ENCODE data around the gene SARDH. TPM values are rescaled to one million over a fixed set of nuclear protein-coding genes. Genes with fewer than 3 reads are reported as not detected.

Gene SARDH
- polyA plus RNA-seq, 3 donors = not detected

- WGBS (ENCODE audit: insufficient coverage) = 80% methylated on average over 12 of the region's 13 CpGs
- peaks cover 39 to 58% of the 10 kb centered on the region in 2 donors for H3K36me3 Mint-ChIP-seq
- H3K27ac ChIP-seq (ENCODE audit: low read depth in 1 of 2, low read length in 2 of 2) = no peak overlapping the region
Observed at GRCh38 chr9:133783331-133783731, 45.2 kb upstream of the SARDH start.

DNA sequence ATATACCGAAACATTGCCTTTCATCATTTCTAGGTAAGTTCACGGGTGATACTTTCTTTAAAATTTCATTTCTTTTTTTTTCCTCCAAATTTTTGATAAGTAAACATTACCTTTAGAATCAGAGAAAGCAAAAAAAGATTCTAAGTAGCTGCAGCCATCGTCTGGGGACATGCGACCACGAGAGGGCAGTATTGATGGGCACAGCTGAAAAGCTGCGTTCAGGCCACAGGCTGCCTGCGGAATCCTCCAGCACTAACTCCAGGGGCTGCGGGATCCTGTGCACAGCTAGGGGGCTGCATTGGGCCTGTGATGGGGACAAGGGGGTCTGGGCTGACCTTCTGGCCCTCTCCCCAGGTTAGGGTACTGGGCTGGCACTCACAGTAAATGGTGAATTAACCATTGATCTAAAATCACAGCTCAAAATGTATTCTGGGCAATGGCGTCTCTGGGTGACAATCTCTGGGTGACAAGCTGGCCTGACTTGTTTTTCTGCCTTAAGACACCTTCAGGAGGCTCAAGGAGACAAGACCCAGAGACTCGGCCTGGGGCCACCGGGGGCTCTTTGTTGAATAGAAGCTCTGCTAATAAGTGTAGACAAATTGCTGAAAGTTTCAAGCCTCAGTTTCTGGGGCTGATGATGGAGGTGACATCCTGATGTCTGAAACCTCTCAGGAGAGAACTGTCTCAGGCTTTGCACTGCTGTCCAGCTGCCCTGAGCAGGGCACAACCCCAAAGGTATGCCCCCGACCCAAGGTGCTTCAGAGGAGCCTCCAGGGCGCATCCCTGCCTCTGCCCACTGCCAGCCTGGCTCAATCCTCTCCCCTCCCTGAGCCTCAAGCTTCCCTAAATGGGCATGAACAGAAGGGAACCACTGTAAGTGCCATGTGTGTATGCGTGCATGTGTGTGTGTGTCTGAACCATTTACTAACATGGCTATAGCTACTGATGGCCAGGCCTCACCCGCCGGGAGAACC lies 44.3 kb upstream of the SARDH start:
- Histone ChIP-seq H3K79me2 (ENCODE audit: insufficient read depth, low read length) (no peaks in the 10 kb centered on the region), H2AFZ (ENCODE audit: insufficient read depth, low read depth, low read length, poor library complexity, severe bottlenecking) (no peak overlapping the region), H3K9me3 (replicated peaks in 1 of 2; ENCODE audit: control insufficient read depth in 1 of 2, insufficient read depth in 1 of 2, low read length in 2 of 2) (no peaks in the 10 kb centered on the region), H3K4me2 (replicated peaks; ENCODE audit: extremely low read depth, low read length, poor library complexity, severe bottlenecking) (no peak overlapping the region), H4K20me1 (ENCODE audit: insufficient read depth, low read length) (no peaks in the 10 kb centered on the region), H3K36me3 (replicated peaks in 1 of 2; ENCODE audit: control insufficient read depth in 1 of 2, insufficient read depth in 2 of 2, low read length in 2 of 2) (peaks cover 14 to 62% of the 10 kb centered on the region in 2 donors), H3K27ac (ENCODE audit: low read depth in 1 of 2, low read length in 2 of 2) (no peak overlapping the region), H3K27me3 (ENCODE audit: control insufficient read depth in 2 of 2, insufficient read depth in 2 of 2, low read length in 2 of 2) (no peaks in the 10 kb centered on the region), H3K4me1 (ENCODE audit: control insufficient read depth in 1 of 2, insufficient read depth in 2 of 2, low read length in 2 of 2) (peaks cover 29 to 39% of the 10 kb centered on the region in 2 donors), H3K4me3 (replicated peaks in 1 of 3; ENCODE audit: low read depth in 2 of 3, low read length in 3 of 3) (no peak overlapping the region), H3K9ac (ENCODE audit: insufficient read depth, low read length, poor library complexity, severe bottlenecking) (no peak overlapping the region)
- H3K4me3 Mint-ChIP-seq = no peak overlapping the region
- peak; percentile 61 to 63 (median 63) for DNase-seq
- H3K9me3 Mint-ChIP-seq = no peaks in the 10 kb centered on the region
- TF ChIP-seq, protein P1, sequence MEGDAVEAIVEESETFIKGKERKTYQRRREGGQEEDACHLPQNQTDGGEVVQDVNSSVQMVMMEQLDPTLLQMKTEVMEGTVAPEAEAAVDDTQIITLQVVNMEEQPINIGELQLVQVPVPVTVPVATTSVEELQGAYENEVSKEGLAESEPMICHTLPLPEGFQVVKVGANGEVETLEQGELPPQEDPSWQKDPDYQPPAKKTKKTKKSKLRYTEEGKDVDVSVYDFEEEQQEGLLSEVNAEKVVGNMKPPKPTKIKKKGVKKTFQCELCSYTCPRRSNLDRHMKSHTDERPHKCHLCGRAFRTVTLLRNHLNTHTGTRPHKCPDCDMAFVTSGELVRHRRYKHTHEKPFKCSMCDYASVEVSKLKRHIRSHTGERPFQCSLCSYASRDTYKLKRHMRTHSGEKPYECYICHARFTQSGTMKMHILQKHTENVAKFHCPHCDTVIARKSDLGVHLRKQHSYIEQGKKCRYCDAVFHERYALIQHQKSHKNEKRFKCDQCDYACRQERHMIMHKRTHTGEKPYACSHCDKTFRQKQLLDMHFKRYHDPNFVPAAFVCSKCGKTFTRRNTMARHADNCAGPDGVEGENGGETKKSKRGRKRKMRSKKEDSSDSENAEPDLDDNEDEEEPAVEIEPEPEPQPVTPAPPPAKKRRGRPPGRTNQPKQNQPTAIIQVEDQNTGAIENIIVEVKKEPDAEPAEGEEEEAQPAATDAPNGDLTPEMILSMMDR (IDR thresholded peaks at IDR 0.05) = peak; percentile 79
- H3K4me1 Mint-ChIP-seq = peaks cover 40% of the 10 kb centered on the region
- H3K36me3 Mint-ChIP-seq = peaks cover 43 to 67% of the 10 kb centered on the region in 2 donors
- peaks cover 0 to 2% (median 2%) of the 10 kb centered on the region in 3 donors for H3K27me3 Mint-ChIP-seq (ENCODE audit: low read depth in 3 of 3)
- peak overlapping the region in 2 of 7 donors; percentile 15 to 24 for H3K27ac Mint-ChIP-seq
- 50% methylated on average over 11 of the region's 16 CpGs for WGBS (ENCODE audit: insufficient coverage)
- intact Hi-C loops (cut with micrococcal nuclease) = loop anchor here (1.0 to 5.0 kb wide), 3 partner anchors 212 to 315 kb away; no protein-coding TSS in a partner anchor

More at GRCh38 chr9:133783331-133783731, 45.2 kb upstream of the SARDH start:
- TF ChIP-seq, protein P1 (IDR thresholded peaks at IDR 0.05) = no peak
- Histone ChIP-seq H4K20me1 (ENCODE audit: insufficient read depth, low read length) (no peaks in the 10 kb centered on the region), H3K4me3 (replicated peaks in 1 of 3; ENCODE audit: low read depth in 2 of 3, low read length in 3 of 3) (no peak overlapping the region), H3K27me3 (ENCODE audit: control insufficient read depth in 2 of 2, insufficient read depth in 2 of 2, low read length in 2 of 2) (no peaks in the 10 kb centered on the region), H3K79me2 (ENCODE audit: insufficient read depth, low read length) (no peaks in the 10 kb centered on the region), H3K4me1 (ENCODE audit: control insufficient read depth in 1 of 2, insufficient read depth in 2 of 2, low read length in 2 of 2) (peaks cover 38 to 48% of the 10 kb centered on the region in 2 donors), H3K4me2 (replicated peaks; ENCODE audit: extremely low read depth, low read length, poor library complexity, severe bottlenecking) (no peak overlapping the region), H3K36me3 (replicated peaks in 1 of 2; ENCODE audit: control insufficient read depth in 1 of 2, insufficient read depth in 2 of 2, low read length in 2 of 2) (peaks cover 8 to 53% of the 10 kb centered on the region in 2 donors), H3K9me3 (replicated peaks in 1 of 2; ENCODE audit: control insufficient read depth in 1 of 2, insufficient read depth in 1 of 2, low read length in 2 of 2) (no peaks in the 10 kb centered on the region), H3K9ac (ENCODE audit: insufficient read depth, low read length, poor library complexity, severe bottlenecking) (no peak overlapping the region), H2AFZ (ENCODE audit: insufficient read depth, low read depth, low read length, poor library complexity, severe bottlenecking) (no peak overlapping the region)
- H3K4me1 Mint-ChIP-seq = peaks cover 48% of the 10 kb centered on the region
- H3K27ac Mint-ChIP-seq = no peak overlapping the region
- H3K27me3 Mint-ChIP-seq (ENCODE audit: low read depth in 3 of 3) = peaks cover 0 to 2% (median under 1%) of the 10 kb centered on the region in 3 donors
- intact Hi-C loops (cut with micrococcal nuclease) = loop anchor here in 1 of 2 donors (2.0 to 5.0 kb wide), 2 partner anchors 211 to 314 kb away; no protein-coding TSS in a partner anchor
- no peaks in the 10 kb centered on the region for H3K9me3 Mint-ChIP-seq
- no peak overlapping the region for H3K4me3 Mint-ChIP-seq
- no peak for DNase-seq
